ENCODE data around the gene EMD.

DNA sequence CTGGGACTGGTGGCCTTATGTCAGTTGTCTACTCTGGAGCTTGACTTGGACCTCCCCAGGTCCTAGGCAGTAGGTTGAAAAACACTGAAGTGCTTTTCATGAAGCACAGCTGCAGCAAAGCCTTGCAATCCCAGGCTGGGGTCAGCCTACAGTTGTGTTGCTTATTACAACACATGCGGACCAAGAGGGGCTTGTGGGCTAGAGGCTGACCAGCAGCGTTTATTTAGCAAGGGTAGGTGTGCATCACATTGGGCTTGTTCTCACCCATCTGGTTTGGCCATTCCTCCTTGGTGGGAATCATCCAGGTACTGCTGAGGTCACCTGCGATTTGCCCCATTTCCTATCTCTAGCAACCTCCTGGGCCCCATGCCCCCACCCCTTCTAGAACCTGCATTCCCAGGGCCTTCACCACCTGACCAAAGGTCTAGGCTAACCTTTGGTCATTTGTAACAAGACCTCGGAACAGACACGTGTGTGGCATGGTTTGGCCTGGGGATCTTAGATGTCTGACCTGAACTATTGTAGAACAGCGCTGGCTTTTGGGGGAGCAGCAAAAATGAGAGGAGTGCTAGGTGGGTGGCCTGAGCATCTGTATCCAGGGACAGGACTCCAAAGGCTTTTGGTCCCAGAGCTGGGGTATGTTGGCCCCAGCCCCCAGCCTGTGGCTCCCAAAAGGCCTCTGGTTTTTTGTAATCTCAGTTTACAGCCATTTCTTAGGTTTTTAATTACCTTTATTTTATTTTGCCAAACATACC, 22.1 kb downstream of the EMD start:
- TF ChIP-seq, protein P1, sequence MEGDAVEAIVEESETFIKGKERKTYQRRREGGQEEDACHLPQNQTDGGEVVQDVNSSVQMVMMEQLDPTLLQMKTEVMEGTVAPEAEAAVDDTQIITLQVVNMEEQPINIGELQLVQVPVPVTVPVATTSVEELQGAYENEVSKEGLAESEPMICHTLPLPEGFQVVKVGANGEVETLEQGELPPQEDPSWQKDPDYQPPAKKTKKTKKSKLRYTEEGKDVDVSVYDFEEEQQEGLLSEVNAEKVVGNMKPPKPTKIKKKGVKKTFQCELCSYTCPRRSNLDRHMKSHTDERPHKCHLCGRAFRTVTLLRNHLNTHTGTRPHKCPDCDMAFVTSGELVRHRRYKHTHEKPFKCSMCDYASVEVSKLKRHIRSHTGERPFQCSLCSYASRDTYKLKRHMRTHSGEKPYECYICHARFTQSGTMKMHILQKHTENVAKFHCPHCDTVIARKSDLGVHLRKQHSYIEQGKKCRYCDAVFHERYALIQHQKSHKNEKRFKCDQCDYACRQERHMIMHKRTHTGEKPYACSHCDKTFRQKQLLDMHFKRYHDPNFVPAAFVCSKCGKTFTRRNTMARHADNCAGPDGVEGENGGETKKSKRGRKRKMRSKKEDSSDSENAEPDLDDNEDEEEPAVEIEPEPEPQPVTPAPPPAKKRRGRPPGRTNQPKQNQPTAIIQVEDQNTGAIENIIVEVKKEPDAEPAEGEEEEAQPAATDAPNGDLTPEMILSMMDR (conservative IDR thresholded peaks at IDR 0.05 in 1 of 2, IDR thresholded peaks at IDR 0.05 in 1 of 2; ENCODE audit: low read depth in 1 of 2, low read length in 2 of 2): no peak
- TF ChIP-seq EZH2 (IDR thresholded peaks at IDR 0.05; ENCODE audit: low read length, missing control alignments): no peak

Measured in fibroblast of lung (primary cell).